GM12878 (cell line): ENCODE data around the gene CDKL5. TPM values are rescaled to one million over a fixed set of nuclear protein-coding genes. Genes with fewer than 3 reads are reported as not detected.

Experiments
- CBX3 ChIP-seq: fragments of 200-600 bp; sonication (generic); IDR thresholded peaks from 2 replicates; pipeline ENCODE4 v1.6.1; 2016; ENCODE audit warnings: low read depth, borderline replicate concordance
- CUX1 ChIP-seq: IDR thresholded peaks from 2 replicates; pipeline ENCODE4 v1.6.1; 2012; ENCODE audit warnings: improper control_type of control experiment, low read depth, low read length; ENCODE audit not compliant: insufficient replicate concordance
- FOXK2 ChIP-seq: fragments of 450-650 bp; IDR thresholded peaks from 2 replicates; pipeline ENCODE4 v1.6.1; 2017; ENCODE audit warnings: mild to moderate bottlenecking, moderate library complexity
- HCFC1 ChIP-seq: fragments of 150-350 bp; IDR thresholded peaks from 2 replicates; pipeline ENCODE4 v1.6.1; 2014; ENCODE audit warnings: low read length
- IRF5 ChIP-seq: fragments of 450-650 bp; IDR thresholded peaks from 2 replicates; pipeline ENCODE4 v1.6.1; 2017; ENCODE audit warnings: borderline replicate concordance
- POLR2A ChIP-seq: IDR thresholded peaks from 2 replicates; pipeline ENCODE4 v1.6.1; 2011; ENCODE audit warnings: low read depth, mild to moderate bottlenecking, low read length
- STAT3 ChIP-seq: IDR thresholded peaks from 2 replicates; pipeline ENCODE4 v1.6.1; 2011; ENCODE audit warnings: low read depth, low read length, improper control_type of control experiment
- polyA plus RNA-seq, 11 experiments: library from polyadenylated mRNA; depleted of rRNA in 4 of 11; unstranded in 6 of 11; stranded (reverse) in 5 of 11; fragments of >200 nt; fragmentation: Nextera tagmentation in 4 of 11; fragmentation: Illumina TruSeq in 1 of 11; extraction: Ambion mirVana in 4 of 11; extraction: Trizol in 1 of 11; gene quantifications; 1 replicate in 1 of 11; 2 replicates in 10 of 11; pipeline versions ENCODE4 v1.2.1 to v1.2.3, GENCODE V29; 2011 to 2016; ENCODE audit warnings: inconsistent platforms in 2 of 11, missing spikeins in 2 of 11, low read depth in 1 of 11
- total RNA-seq, 4 experiments: library from RNA; depleted of rRNA in 3 of 4; stranded (reverse); fragments of >200 nt in 3 of 4; fragmentation: Illumina TruSeq in 1 of 4; extraction: Trizol in 1 of 4; gene quantifications; 2 replicates each; pipeline versions ENCODE4 v1.2.1 to v1.2.3, GENCODE V29; 2013 to 2021

Gene CDKL5
- total and polyA plus RNA-seq, 10 of the 15 experiments (the other 5 are each of a cell fraction or from before 2014, with no cell fraction given), result 1.4 to 14.5 (median 6.3) TPM

- no peak for TF ChIP-seq CUX1
- TF ChIP-seq HCFC1, result no peak
- TF ChIP-seq STAT3, result no peak
- no peak for TF ChIP-seq IRF5
- no peak for TF ChIP-seq POLR2A
- no peak for TF ChIP-seq FOXK2
- TF ChIP-seq CBX3, result no peak
These were observed 45.9 kb downstream of the CDKL5 start (continued) for GRCh38 chrX:18471296-18471695.
